ENCODE data around the gene PRDM2. TPM values are rescaled to one million over a fixed set of nuclear protein-coding genes. Genes with fewer than 3 reads are reported as not detected.

PRDM2 gene
- total and polyA plus RNA-seq, 2 experiments from 2014 or later, result 11.5 to 18.6 TPM

GRCh38 chr1:13865851-13866250 is 165.9 kb downstream of the PRDM2 start:
- Histone ChIP-seq H3K9me3 (ENCODE audit: low read depth) (no peaks in the 10 kb centered on the region), H3K4me3 (no peak overlapping the region), H3K27ac (no peak overlapping the region), H3K4me1 (ENCODE audit: insufficient read depth) (no peaks in the 10 kb centered on the region), H4K20me1 (ENCODE audit: insufficient read depth, poor library complexity, severe bottlenecking) (no peaks in the 10 kb centered on the region), H3K27me3 (no peaks in the 10 kb centered on the region), H2AFZ (no peak overlapping the region), H3K9me2 (replicated peaks; ENCODE audit: insufficient read depth) (no peaks in the 10 kb centered on the region), H3K79me2 (no peaks in the 10 kb centered on the region), H3K36me3 (replicated peaks; ENCODE audit: insufficient read depth, low read depth) (no peaks in the 10 kb centered on the region), H3K4me2 (no peak overlapping the region)
- TF ChIP-seq EZH2 (IDR thresholded peaks at IDR 0.05; ENCODE audit: borderline replicate concordance), result no peak
- TF ChIP-seq EZH2phosphoT487 (IDR thresholded peaks at IDR 0.05; ENCODE audit: low read depth, severe bottlenecking, unreplicated experiment), result no peak
- no peak for TF ChIP-seq CTCF (IDR thresholded peaks at IDR 0.05; ENCODE audit: poor library complexity)
- no peak for DNase-seq (ENCODE audit: low spot score)
- WGBS (ENCODE audit: low lambda C conversion rate, missing lambda C conversion rate), result 60% methylated on average over 3 of the region's 3 CpGs

GRCh38 chr1:13867603-13868002 is 167.6 kb downstream of the PRDM2 start:
- no peaks in the 10 kb centered on the region for H3K4me1 ChIP-seq (ENCODE audit: insufficient read depth)
- H3K79me2 ChIP-seq, result no peaks in the 10 kb centered on the region
- no peak overlapping the region for H3K4me3 ChIP-seq
- H4K20me1 ChIP-seq (ENCODE audit: insufficient read depth, poor library complexity, severe bottlenecking), result no peaks in the 10 kb centered on the region
- no peak for DNase-seq (ENCODE audit: low spot score)
- no peak overlapping the region for H3K4me2 ChIP-seq
- H3K27ac ChIP-seq, result no peak overlapping the region
- H3K27me3 ChIP-seq, result no peaks in the 10 kb centered on the region
- 90% methylated on average over 7 of the region's 7 CpGs for WGBS (ENCODE audit: low lambda C conversion rate, missing lambda C conversion rate)
- no peaks in the 10 kb centered on the region for H3K9me3 ChIP-seq (ENCODE audit: low read depth)
- no peak overlapping the region for H2AFZ ChIP-seq
- TF ChIP-seq CTCF (IDR thresholded peaks at IDR 0.05; ENCODE audit: poor library complexity) (no peak), EZH2 (IDR thresholded peaks at IDR 0.05; ENCODE audit: borderline replicate concordance) (no peak), EZH2phosphoT487 (IDR thresholded peaks at IDR 0.05; ENCODE audit: low read depth, severe bottlenecking, unreplicated experiment) (no peak)
- no peaks in the 10 kb centered on the region for H3K36me3 ChIP-seq (replicated peaks; ENCODE audit: insufficient read depth, low read depth)
- no peaks in the 10 kb centered on the region for H3K9me2 ChIP-seq (replicated peaks; ENCODE audit: insufficient read depth)

- H3K9me2 ChIP-seq (replicated peaks; ENCODE audit: insufficient read depth), result no peaks in the 10 kb centered on the region
- no peak for DNase-seq (ENCODE audit: low spot score)
- TF ChIP-seq CTCF (IDR thresholded peaks at IDR 0.05; ENCODE audit: poor library complexity) (no peak), EZH2phosphoT487 (IDR thresholded peaks at IDR 0.05; ENCODE audit: low read depth, severe bottlenecking, unreplicated experiment) (no peak), EZH2 (IDR thresholded peaks at IDR 0.05; ENCODE audit: borderline replicate concordance) (no peak)
- no peaks in the 10 kb centered on the region for H3K79me2 ChIP-seq
- WGBS (ENCODE audit: low lambda C conversion rate, missing lambda C conversion rate), result 68% methylated on average over 7 of the region's 7 CpGs
- H3K4me2 ChIP-seq, result no peak overlapping the region
- H2AFZ ChIP-seq, result no peak overlapping the region
- H3K36me3 ChIP-seq (replicated peaks; ENCODE audit: insufficient read depth, low read depth), result no peaks in the 10 kb centered on the region
- no peaks in the 10 kb centered on the region for H3K4me1 ChIP-seq (ENCODE audit: insufficient read depth)
- H3K9me3 ChIP-seq (ENCODE audit: low read depth), result no peaks in the 10 kb centered on the region
- no peaks in the 10 kb centered on the region for H3K27me3 ChIP-seq
- H4K20me1 ChIP-seq (ENCODE audit: insufficient read depth, poor library complexity, severe bottlenecking), result no peaks in the 10 kb centered on the region
- H3K27ac ChIP-seq, result no peak overlapping the region
- H3K4me3 ChIP-seq, result no peak overlapping the region
These were observed 169.3 kb downstream of the PRDM2 start for GRCh38 chr1:13869172-13869797.
